Mammary epithelial cell (primary cell): ENCODE measurements around the gene UBL4B.

Experiments used
- EZH2 ChIP-seq: IDR thresholded peaks from 2 replicates; pipeline ENCODE4 v1.6.1; 2012; ENCODE audit warnings: low read length, inconsistent platforms, borderline replicate concordance
- TF ChIP-seq, protein P1 (sequence below), 2 donors: IDR thresholded peaks in 1 of 2; conservative IDR thresholded peaks in 1 of 2; 2 replicates each; pipeline ENCODE4 v1.5.1; 2011 to 2012; ENCODE audit warnings: inconsistent platforms in 2 of 2, low read length in 2 of 2, mild to moderate bottlenecking in 2 of 2, control low read depth in 1 of 2, low read depth in 1 of 2; ENCODE audit not compliant: insufficient read depth in 1 of 2; ENCODE audit errors: extremely low read depth in 1 of 2

DNA sequence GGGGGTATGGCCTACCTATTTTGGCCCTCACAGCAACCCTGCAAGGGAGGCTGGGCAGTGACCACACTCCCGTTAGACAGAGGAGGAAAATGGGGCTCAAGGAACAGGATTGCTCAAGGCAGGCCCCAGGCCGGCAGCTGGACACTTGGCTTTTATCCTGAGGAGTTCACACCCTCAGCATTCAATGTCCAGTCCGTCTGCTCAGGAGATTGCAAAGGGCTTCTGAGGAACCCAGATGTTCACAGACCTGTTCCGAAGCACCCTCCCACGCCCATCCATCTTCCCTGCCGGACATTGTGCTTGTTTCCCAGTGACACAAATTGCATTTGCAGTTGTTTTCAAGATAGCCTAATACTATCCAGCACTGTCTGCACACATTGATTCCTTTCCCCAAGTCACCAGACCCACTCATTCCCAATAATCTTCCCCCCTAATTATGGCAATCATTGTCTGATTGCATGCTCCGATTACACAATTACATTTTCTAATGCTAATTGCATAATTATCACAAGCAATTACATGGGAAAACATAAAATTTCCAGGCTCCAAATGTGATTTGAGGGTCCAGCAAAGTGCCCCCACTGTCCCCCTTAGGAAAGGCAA lies 4.3 kb upstream of the UBL4B start:
- TF ChIP-seq EZH2, result no peak
- TF ChIP-seq, protein P1, sequence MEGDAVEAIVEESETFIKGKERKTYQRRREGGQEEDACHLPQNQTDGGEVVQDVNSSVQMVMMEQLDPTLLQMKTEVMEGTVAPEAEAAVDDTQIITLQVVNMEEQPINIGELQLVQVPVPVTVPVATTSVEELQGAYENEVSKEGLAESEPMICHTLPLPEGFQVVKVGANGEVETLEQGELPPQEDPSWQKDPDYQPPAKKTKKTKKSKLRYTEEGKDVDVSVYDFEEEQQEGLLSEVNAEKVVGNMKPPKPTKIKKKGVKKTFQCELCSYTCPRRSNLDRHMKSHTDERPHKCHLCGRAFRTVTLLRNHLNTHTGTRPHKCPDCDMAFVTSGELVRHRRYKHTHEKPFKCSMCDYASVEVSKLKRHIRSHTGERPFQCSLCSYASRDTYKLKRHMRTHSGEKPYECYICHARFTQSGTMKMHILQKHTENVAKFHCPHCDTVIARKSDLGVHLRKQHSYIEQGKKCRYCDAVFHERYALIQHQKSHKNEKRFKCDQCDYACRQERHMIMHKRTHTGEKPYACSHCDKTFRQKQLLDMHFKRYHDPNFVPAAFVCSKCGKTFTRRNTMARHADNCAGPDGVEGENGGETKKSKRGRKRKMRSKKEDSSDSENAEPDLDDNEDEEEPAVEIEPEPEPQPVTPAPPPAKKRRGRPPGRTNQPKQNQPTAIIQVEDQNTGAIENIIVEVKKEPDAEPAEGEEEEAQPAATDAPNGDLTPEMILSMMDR (conservative IDR thresholded peaks at IDR 0.05 in 1 of 2, IDR thresholded peaks at IDR 0.05 in 1 of 2; ENCODE audit: extremely low read depth in 1 of 2, insufficient read depth in 1 of 2, low read depth in 1 of 2, low read length in 2 of 2), result no peak
